Measurements from ENCODE around the gene HPRT1. TPM values are rescaled to one million over a fixed set of nuclear protein-coding genes. Genes with fewer than 3 reads are reported as not detected.
A peak's percentile ranks its signal among the peaks of the same experiment; 100 is the strongest.

The HPRT1 gene
- total and polyA plus RNA-seq, 3 donors from 2014 or later, result 119 to 170 (median 125) TPM

DNA sequence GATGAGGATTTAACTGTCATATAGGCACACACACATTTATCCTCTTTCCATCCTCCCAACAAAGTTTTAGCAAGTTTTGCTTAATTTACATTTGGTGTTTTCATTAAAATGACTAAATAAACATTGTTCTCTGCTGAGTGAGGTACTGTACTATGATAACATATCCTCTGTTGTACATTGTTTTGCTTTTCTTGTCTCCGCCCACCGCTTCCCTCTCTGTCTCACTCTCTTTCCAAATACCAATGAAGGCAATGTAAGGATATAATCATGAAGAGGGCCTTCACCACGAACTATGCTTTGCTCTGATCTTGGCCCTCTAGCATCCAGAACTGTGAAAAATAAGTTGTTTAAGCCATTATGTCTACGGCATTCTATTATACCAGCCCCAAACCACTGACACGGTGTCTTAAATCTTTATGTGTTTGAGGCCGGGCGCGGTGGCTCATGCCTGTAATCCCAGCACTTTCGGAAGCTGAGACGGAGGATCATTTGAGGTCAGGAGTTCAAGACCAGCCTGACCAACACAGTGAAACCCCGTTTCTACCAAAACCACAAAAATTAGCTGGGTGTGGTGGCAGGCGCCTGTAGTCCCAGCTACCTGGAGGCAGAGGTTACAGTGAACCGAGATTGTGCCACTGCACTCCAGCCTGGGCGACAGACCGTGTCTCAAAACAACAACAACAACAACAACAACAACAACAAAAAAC lies 65.3 kb downstream of the HPRT1 start:
- no peaks in the 10 kb centered on the region for H3K9me3 ChIP-seq
- WGBS, 2 donors, result 83 to 85% methylated on average over 8 to 15 of the region's 15 CpGs
- intact Hi-C loops (cut with DNase I; ENCODE audit: low total_unique reads), result no loop called here
- no peaks in the 10 kb centered on the region for H3K27me3 ChIP-seq
- H3K4me3 ChIP-seq, result no peak overlapping the region
- TF ChIP-seq, protein P1, sequence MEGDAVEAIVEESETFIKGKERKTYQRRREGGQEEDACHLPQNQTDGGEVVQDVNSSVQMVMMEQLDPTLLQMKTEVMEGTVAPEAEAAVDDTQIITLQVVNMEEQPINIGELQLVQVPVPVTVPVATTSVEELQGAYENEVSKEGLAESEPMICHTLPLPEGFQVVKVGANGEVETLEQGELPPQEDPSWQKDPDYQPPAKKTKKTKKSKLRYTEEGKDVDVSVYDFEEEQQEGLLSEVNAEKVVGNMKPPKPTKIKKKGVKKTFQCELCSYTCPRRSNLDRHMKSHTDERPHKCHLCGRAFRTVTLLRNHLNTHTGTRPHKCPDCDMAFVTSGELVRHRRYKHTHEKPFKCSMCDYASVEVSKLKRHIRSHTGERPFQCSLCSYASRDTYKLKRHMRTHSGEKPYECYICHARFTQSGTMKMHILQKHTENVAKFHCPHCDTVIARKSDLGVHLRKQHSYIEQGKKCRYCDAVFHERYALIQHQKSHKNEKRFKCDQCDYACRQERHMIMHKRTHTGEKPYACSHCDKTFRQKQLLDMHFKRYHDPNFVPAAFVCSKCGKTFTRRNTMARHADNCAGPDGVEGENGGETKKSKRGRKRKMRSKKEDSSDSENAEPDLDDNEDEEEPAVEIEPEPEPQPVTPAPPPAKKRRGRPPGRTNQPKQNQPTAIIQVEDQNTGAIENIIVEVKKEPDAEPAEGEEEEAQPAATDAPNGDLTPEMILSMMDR (IDR thresholded peaks at IDR 0.05), result no peak
- no peak for TF ChIP-seq POLR2A (IDR thresholded peaks at IDR 0.05)
- no peaks in the 10 kb centered on the region for H3K4me1 ChIP-seq
- no peak for DNase-seq
- H3K27ac ChIP-seq, result no peak overlapping the region
- H3K36me3 ChIP-seq (ENCODE audit: low read depth, missing control alignments), result no peaks in the 10 kb centered on the region

DNA sequence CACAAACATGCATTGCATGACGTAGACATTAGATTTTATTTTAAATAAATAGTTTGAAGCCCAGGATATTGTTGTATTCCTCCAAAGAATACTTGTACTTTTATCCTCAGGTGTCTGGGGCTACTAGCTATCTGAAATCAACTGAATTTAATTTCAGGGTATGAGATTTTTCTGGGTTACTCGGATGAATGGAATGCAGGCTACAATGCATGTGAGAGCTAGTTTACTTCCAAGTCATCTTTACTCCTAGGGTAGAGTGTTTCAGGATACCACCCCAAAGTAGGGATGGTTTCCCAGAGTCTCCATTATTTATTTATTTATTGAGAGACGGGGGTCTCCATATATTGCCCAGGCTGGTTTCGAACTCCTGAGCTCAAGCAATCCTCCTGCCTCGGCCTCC lies 66.4 kb downstream of the HPRT1 start:
- H3K36me3 ChIP-seq (ENCODE audit: low read depth, missing control alignments), result no peaks in the 10 kb centered on the region
- intact Hi-C loops (cut with DNase I; ENCODE audit: low total_unique reads), result no loop called here
- 93 to 100% methylated on average over 5 of the region's 5 CpGs for WGBS, 2 donors
- H3K4me3 ChIP-seq, result no peak overlapping the region
- no peak for DNase-seq
- H3K4me1 ChIP-seq, result no peaks in the 10 kb centered on the region
- H3K27ac ChIP-seq, result no peak overlapping the region
- H3K9me3 ChIP-seq, result no peaks in the 10 kb centered on the region
- TF ChIP-seq, protein P1 (IDR thresholded peaks at IDR 0.05), result no peak
- TF ChIP-seq POLR2A (IDR thresholded peaks at IDR 0.05), result no peak
- no peaks in the 10 kb centered on the region for H3K27me3 ChIP-seq

DNA sequence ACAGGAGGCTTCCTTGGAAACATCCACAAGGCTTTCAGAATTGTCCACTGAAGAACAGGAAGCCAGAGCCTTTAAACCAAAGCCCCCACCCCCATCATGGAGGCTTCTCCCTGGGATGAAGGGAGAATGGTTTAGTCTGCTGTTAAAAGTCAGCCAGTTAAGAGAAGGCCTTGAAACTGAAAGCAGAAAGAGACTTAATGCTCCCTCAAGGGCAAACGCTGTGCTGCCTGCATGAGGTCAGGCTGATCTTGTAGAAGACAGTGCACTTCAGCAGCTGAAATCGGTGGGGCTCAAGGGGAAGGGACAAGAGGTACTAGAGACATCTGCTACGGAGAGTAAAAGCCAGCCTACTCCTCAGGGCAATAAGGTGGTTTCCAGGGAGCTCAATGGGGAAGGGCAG lies 69.0 kb downstream of the HPRT1 start:
- Histone ChIP-seq H3K27ac (peak overlapping the region in 1 of 2 donors; percentile 74), H3K4me1 (no peaks in the 10 kb centered on the region), H3K9me3 (no peaks in the 10 kb centered on the region), H3K4me3 (no peak overlapping the region), H3K27me3 (no peaks in the 10 kb centered on the region), H3K36me3 (ENCODE audit: low read depth, missing control alignments) (no peaks in the 10 kb centered on the region)
- DNase-seq, result peak; percentile 32
- TF ChIP-seq, protein P1 (IDR thresholded peaks at IDR 0.05), result no peak
- TF ChIP-seq POLR2A (IDR thresholded peaks at IDR 0.05), result no peak
- WGBS, 2 donors, result 15 to 33% methylated on average over 1 to 3 of the region's 3 CpGs
- intact Hi-C loops (cut with DNase I; ENCODE audit: low total_unique reads), result no loop called here

DNA sequence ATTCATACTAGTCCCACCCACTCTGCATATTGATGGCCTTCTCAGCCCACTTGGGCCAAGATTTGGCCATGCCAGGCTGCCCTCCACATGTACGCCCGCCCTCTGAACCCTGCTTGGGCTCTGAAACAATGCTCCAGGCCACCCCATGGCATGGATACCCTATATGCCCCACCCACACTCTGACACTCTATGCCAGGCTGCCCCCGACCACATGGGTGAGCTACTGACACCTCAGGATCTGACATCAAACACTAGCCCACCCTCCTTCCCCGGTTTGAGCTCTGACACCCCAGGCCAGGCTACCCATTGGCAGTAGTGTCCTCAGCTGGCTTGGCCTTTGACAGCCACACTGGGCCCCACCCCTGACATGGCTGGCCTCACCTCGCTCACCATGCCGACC lies 69.5 kb downstream of the HPRT1 start:
- no peak for DNase-seq
- Histone ChIP-seq H3K27me3 (no peaks in the 10 kb centered on the region), H3K36me3 (ENCODE audit: low read depth, missing control alignments) (no peaks in the 10 kb centered on the region), H3K27ac (peak overlapping the region in 1 of 2 donors; percentile 74), H3K4me3 (no peak overlapping the region), H3K4me1 (no peaks in the 10 kb centered on the region), H3K9me3 (no peaks in the 10 kb centered on the region)
- TF ChIP-seq, protein P1 (IDR thresholded peaks at IDR 0.05), result no peak
- TF ChIP-seq POLR2A (IDR thresholded peaks at IDR 0.05), result no peak
- intact Hi-C loops (cut with DNase I; ENCODE audit: low total_unique reads), result no loop called here
- 90 to 91% methylated on average over 3 to 6 of the region's 6 CpGs for WGBS, 2 donors

DNA sequence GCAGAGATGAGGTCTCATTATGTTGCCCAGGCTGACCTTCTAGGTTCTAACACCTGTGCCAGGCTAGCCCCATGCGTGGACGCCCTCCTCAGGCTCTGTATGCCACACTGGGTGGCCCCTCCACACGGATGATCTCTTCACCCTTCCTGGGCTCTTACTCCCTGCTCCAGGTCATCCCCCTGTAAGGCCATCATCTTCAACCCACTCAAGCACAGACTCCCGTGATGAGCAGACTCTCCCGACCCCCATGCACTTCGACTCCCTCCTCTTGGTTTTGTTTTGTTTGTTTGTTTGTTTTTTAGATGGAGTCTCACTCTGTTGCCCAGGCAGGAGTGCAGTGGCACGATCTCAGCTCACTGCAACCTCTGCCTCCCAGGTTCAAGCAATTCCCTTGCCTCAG lies 70.9 kb downstream of the HPRT1 start:
- 92 to 94% methylated on average over 7 of the region's 7 CpGs for WGBS, 2 donors
- intact Hi-C loops (cut with DNase I; ENCODE audit: low total_unique reads), result no loop called here
- TF ChIP-seq, protein P1 (IDR thresholded peaks at IDR 0.05), result no peak
- no peak for TF ChIP-seq POLR2A (IDR thresholded peaks at IDR 0.05)

More for the DNA sequence above, 70.9 kb downstream of the HPRT1 start:
- no peak for DNase-seq
- H3K27me3 ChIP-seq, result no peaks in the 10 kb centered on the region
- no peak overlapping the region for H3K4me3 ChIP-seq
- H3K36me3 ChIP-seq (ENCODE audit: low read depth, missing control alignments), result no peaks in the 10 kb centered on the region
- no peaks in the 10 kb centered on the region for H3K9me3 ChIP-seq
- no peaks in the 10 kb centered on the region for H3K4me1 ChIP-seq
- no peak overlapping the region for H3K27ac ChIP-seq

Data from testis (tissue), 3 donors.